ENCODE measurements around the gene AOAH.

AOAH gene

GRCh38 chr7:36526863-36527548 is 197.3 kb downstream of the AOAH start:
- H3K4me3 ChIP-seq (replicated peaks in 1 of 2; ENCODE audit: low read depth in 2 of 2, low read length in 2 of 2) = no peak overlapping the region
- no peak for TF ChIP-seq CTCF (IDR thresholded peaks at IDR 0.05; ENCODE audit: low read depth, low read length)
- peak; percentile 38 to 76 for DNase-seq (ENCODE audit: low read depth in 2 of 2)

GRCh38 chr7:36523371-36524101 is 200.8 kb downstream of the AOAH start:
- TF ChIP-seq CTCF (IDR thresholded peaks at IDR 0.05; ENCODE audit: low read depth, low read length) = no peak
- DNase-seq (ENCODE audit: low read depth in 2 of 2) = no peak
- no peak overlapping the region for H3K4me3 ChIP-seq (replicated peaks in 1 of 2; ENCODE audit: low read depth in 2 of 2, low read length in 2 of 2)

GRCh38 chr7:36522453-36523007 is 201.8 kb downstream of the AOAH start:
- TF ChIP-seq CTCF (IDR thresholded peaks at IDR 0.05; ENCODE audit: low read depth, low read length) = no peak

GRCh38 chr7:36521911-36522310 is 202.4 kb downstream of the AOAH start:
- no peak for DNase-seq (ENCODE audit: low read depth in 2 of 2)
- H3K4me3 ChIP-seq (replicated peaks in 1 of 2; ENCODE audit: low read depth in 2 of 2, low read length in 2 of 2) = no peak overlapping the region
- no peak for TF ChIP-seq CTCF (IDR thresholded peaks at IDR 0.05; ENCODE audit: low read depth, low read length)

More at GRCh38 chr7:36522453-36523007, 201.8 kb downstream of the AOAH start:
- no peak overlapping the region for H3K4me3 ChIP-seq (replicated peaks in 1 of 2; ENCODE audit: low read depth in 2 of 2, low read length in 2 of 2)
- DNase-seq (ENCODE audit: low read depth in 2 of 2) = no peak

- H3K4me3 ChIP-seq (replicated peaks in 1 of 2; ENCODE audit: low read depth in 2 of 2, low read length in 2 of 2) = no peak overlapping the region
- no peak for TF ChIP-seq CTCF (IDR thresholded peaks at IDR 0.05; ENCODE audit: low read depth, low read length)
- no peak for DNase-seq (ENCODE audit: low read depth in 2 of 2)
These were observed 203.2 kb downstream of the AOAH start for GRCh38 chr7:36521133-36521532.

GRCh38 chr7:36515847-36516246 is 208.4 kb downstream of the AOAH start:
- TF ChIP-seq CTCF (IDR thresholded peaks at IDR 0.05; ENCODE audit: low read depth, low read length) = no peak
- no peak overlapping the region for H3K4me3 ChIP-seq (replicated peaks in 1 of 2; ENCODE audit: low read depth in 2 of 2, low read length in 2 of 2)
- DNase-seq (ENCODE audit: low read depth in 2 of 2) = no peak

Data from cardiac fibroblast (primary cell).